ENCODE results near the gene TAS2R14.

Gene TAS2R14

DNA sequence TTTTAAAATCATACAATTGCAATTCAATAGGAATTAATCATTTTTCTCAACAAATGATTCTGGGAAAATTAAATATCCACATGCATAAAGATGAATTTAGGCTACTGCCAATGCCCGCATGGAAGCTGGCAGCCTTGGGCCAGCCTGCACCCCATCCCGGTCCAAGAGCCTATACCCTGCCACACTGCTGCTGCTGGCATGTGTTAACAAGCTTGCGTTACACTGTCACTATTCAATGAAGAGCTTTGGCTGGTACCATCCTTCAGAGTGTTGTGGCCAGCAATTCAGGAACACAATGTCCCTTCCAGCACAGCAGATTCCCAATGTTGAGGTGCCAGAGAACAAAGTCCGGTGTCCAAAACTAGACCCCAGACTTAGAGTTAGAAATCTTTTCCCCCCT lies 13.6 kb upstream of the TAS2R14 start:
- H3K4me3 ChIP-seq (IDR thresholded peaks at IDR 0.05; ENCODE audit: insufficient read depth, low read depth, low read length), result no peak overlapping the region
- no peak overlapping the region for H3K4me2 ChIP-seq
- no peaks in the 10 kb centered on the region for H4K20me1 ChIP-seq (ENCODE audit: insufficient read depth)
- TF ChIP-seq, protein P1, sequence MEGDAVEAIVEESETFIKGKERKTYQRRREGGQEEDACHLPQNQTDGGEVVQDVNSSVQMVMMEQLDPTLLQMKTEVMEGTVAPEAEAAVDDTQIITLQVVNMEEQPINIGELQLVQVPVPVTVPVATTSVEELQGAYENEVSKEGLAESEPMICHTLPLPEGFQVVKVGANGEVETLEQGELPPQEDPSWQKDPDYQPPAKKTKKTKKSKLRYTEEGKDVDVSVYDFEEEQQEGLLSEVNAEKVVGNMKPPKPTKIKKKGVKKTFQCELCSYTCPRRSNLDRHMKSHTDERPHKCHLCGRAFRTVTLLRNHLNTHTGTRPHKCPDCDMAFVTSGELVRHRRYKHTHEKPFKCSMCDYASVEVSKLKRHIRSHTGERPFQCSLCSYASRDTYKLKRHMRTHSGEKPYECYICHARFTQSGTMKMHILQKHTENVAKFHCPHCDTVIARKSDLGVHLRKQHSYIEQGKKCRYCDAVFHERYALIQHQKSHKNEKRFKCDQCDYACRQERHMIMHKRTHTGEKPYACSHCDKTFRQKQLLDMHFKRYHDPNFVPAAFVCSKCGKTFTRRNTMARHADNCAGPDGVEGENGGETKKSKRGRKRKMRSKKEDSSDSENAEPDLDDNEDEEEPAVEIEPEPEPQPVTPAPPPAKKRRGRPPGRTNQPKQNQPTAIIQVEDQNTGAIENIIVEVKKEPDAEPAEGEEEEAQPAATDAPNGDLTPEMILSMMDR (conservative IDR thresholded peaks at IDR 0.05; ENCODE audit: low read depth, low read length), result no peak
- no peaks in the 10 kb centered on the region for H3K79me2 ChIP-seq (ENCODE audit: insufficient read depth, low read depth)
- H3K27me3 ChIP-seq (ENCODE audit: insufficient read depth, low read depth), result no peaks in the 10 kb centered on the region
- no peak overlapping the region for H2AFZ ChIP-seq (ENCODE audit: low read depth)
- H3K36me3 ChIP-seq (ENCODE audit: insufficient read depth), result no peaks in the 10 kb centered on the region
- H3K9ac ChIP-seq, result no peak overlapping the region
- peaks cover 16% of the 10 kb centered on the region for H3K4me1 ChIP-seq (ENCODE audit: low read depth, poor library complexity, severe bottlenecking)
- no peak overlapping the region for H3K27ac ChIP-seq

DNA sequence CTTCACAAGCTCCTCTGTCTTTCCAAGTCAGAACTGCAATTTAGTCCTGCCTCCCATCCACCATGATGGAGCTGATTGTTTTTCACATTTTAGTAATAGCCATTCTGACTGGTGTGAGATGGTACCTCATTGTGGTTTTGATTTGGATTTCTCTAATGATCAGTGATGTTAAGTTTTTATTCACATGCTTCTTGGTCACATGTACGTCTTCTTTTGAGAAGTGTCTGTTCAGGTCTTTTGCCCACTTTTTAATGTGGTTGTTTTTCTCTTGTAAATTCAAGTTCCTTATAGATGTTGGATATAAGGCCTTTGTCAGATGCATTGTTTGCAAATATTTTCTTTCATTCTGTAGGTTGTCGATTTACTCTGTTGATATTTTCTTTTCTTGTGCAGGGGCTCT lies 4.1 kb upstream of the TAS2R14 start:
- no peak overlapping the region for H3K4me2 ChIP-seq
- TF ChIP-seq, protein P1 (conservative IDR thresholded peaks at IDR 0.05; ENCODE audit: low read depth, low read length), result no peak
- H3K4me1 ChIP-seq (ENCODE audit: low read depth, poor library complexity, severe bottlenecking), result peaks cover 18% of the 10 kb centered on the region
- H3K27ac ChIP-seq, result no peak overlapping the region; the same call in 1 of the 2 replicates
- no peak overlapping the region for H3K4me3 ChIP-seq (IDR thresholded peaks at IDR 0.05; ENCODE audit: insufficient read depth, low read depth, low read length)
- no peak overlapping the region for H2AFZ ChIP-seq (ENCODE audit: low read depth)
- no peaks in the 10 kb centered on the region for H3K79me2 ChIP-seq (ENCODE audit: insufficient read depth, low read depth)
- no peak overlapping the region for H3K9ac ChIP-seq
- no peaks in the 10 kb centered on the region for H3K27me3 ChIP-seq (ENCODE audit: insufficient read depth, low read depth)
- H3K36me3 ChIP-seq (ENCODE audit: insufficient read depth), result no peaks in the 10 kb centered on the region
- no peaks in the 10 kb centered on the region for H4K20me1 ChIP-seq (ENCODE audit: insufficient read depth)

DNA sequence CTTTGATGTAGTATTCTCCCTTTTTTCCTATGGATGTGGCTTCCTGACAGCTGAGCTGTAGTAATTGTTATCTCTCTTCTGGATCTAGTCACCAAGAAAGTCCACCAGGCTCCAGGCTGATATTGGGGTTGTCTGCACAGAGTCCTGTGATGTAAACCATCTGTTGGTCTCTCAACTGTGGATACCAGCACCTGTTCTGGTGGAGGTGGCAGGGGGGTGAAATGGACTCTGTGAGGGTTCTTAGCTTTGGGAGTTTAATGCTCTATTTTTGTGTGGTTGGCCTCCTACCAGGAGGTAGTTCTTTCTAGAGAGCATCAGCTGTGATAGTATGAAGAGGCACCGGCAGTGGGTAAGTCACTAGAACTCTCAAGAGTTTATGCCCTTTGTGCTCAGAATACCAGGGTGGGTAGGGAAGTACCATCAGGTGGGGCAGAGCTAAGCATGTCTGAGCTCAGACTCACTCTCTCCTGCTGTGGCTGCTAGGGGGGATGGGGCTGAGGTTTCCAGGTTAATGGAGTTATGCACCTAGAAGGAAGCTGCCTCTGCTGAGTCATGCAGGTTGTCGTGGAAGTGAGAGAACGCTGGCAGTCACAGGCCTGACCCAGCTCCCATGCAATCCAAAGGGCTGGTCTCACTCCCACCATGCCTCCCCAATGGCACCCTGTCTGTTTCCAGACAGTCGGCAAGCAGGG lies 3.0 kb upstream of the TAS2R14 start:
- H3K27me3 ChIP-seq (ENCODE audit: insufficient read depth, low read depth), result no peaks in the 10 kb centered on the region
- no peaks in the 10 kb centered on the region for H3K79me2 ChIP-seq (ENCODE audit: insufficient read depth, low read depth)
- no peak overlapping the region for H3K4me3 ChIP-seq (IDR thresholded peaks at IDR 0.05; ENCODE audit: insufficient read depth, low read depth, low read length)
- H4K20me1 ChIP-seq (ENCODE audit: insufficient read depth), result no peaks in the 10 kb centered on the region
- H3K4me1 ChIP-seq (ENCODE audit: low read depth, poor library complexity, severe bottlenecking), result peaks cover 18% of the 10 kb centered on the region
- H3K27ac ChIP-seq, result peak overlapping the region; percentile 67
- peak overlapping the region; percentile 1; the same call in 1 of the 2 replicates for H2AFZ ChIP-seq (ENCODE audit: low read depth)
- no peaks in the 10 kb centered on the region for H3K36me3 ChIP-seq (ENCODE audit: insufficient read depth)
- TF ChIP-seq, protein P1 (conservative IDR thresholded peaks at IDR 0.05; ENCODE audit: low read depth, low read length), result no peak
- peak overlapping the region; percentile 17; the same call in 1 of the 2 replicates for H3K9ac ChIP-seq
- H3K4me2 ChIP-seq, result peak overlapping the region; percentile 70

DNA sequence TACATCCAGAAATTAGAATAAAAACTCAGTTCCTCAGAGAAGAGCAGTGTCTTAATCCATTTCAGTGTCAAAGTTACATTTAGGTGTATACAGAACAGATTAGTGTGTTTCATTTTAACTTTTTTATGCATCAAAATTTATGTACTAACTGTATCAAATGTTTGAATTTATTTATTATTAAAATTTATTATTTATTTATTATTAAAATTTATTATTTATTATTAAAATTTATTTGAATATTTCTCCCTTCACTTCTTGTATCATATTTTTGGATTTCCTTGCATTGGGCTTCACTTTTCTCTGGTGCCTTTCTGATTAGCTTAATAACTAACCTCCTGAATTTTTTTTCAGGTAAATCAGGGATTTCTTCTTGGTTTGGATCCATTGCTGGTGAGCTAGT lies 2.3 kb upstream of the TAS2R14 start:
- no peak overlapping the region for H3K9ac ChIP-seq
- H3K36me3 ChIP-seq (ENCODE audit: insufficient read depth), result no peaks in the 10 kb centered on the region
- TF ChIP-seq, protein P1 (conservative IDR thresholded peaks at IDR 0.05; ENCODE audit: low read depth, low read length), result no peak
- peak overlapping the region; percentile 67; the same call in 1 of the 2 replicates for H3K27ac ChIP-seq
- H3K79me2 ChIP-seq (ENCODE audit: insufficient read depth, low read depth), result no peaks in the 10 kb centered on the region
- H2AFZ ChIP-seq (ENCODE audit: low read depth), result no peak overlapping the region
- no peaks in the 10 kb centered on the region for H4K20me1 ChIP-seq (ENCODE audit: insufficient read depth)
- H3K4me2 ChIP-seq, result peak overlapping the region; percentile 70
- H3K4me1 ChIP-seq (ENCODE audit: low read depth, poor library complexity, severe bottlenecking), result peaks cover 18% of the 10 kb centered on the region
- H3K27me3 ChIP-seq (ENCODE audit: insufficient read depth, low read depth), result no peaks in the 10 kb centered on the region
- no peak overlapping the region for H3K4me3 ChIP-seq (IDR thresholded peaks at IDR 0.05; ENCODE audit: insufficient read depth, low read depth, low read length)
